ENCODE results near the gene LEPR. TPM values are rescaled to one million over a fixed set of nuclear protein-coding genes. Genes with fewer than 3 reads are reported as not detected.

LEPR gene
- total RNA-seq, 1 donor from 2014 or later, result 3.0 TPM

DNA sequence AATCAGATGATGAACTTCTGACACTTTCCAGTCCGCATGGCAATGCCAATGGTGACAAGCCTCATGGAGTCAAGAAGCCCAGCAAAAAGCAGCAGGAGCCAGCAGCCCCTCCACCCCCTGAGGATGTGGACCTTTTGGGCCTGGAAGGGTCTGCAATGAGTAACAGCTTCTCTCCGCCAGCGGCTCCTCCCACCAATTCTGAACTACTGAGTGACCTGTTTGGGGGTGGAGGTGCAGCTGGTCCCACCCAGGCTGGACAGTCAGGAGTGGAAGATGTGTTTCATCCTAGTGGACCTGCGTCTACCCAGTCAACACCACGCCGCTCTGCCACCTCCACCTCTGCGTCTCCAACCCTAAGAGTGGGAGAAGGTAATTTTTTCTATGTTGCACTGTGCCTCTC, 28.0 kb upstream of the LEPR start:
- H3K27me3 Mint-ChIP-seq, result no peaks in the 10 kb centered on the region

DNA sequence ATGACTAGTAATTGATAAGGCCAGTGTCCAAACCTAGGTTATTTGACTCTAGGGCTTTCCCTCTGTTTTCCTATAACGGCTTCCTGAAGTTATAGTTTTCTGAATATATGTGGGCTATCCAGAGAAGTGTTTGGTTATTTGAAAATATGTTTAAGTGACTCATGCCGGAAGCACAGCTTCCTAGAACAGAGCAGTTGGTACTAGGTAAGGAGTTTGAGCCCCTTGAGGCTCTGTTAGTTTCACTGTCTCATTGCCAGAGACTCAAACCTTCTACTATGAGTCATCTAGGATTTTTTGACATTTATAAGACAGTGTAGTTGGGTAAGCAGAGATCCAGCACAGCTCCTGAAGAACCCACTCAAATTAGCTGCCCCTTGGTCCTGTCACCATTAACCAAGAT, 27.1 kb upstream of the LEPR start:
- DNase-seq (ENCODE audit: low spot score, unreplicated experiment), result no peak
- Mint-ChIP-seq H3K36me3 (ENCODE audit: insufficient read depth) (peaks cover 2% of the 10 kb centered on the region), H3K4me3 (ENCODE audit: low read depth) (no peak overlapping the region), H3K27ac (no peak overlapping the region), H3K9me3 (ENCODE audit: low read depth) (no peaks in the 10 kb centered on the region), H3K27me3 (no peaks in the 10 kb centered on the region), H3K4me1 (ENCODE audit: low read depth) (no peaks in the 10 kb centered on the region)
- no peak for TF ChIP-seq CTCF (IDR thresholded peaks at IDR 0.05; ENCODE audit: unreplicated experiment)

More for the DNA sequence above, 28.0 kb upstream of the LEPR start:
- no peaks in the 10 kb centered on the region for H3K9me3 Mint-ChIP-seq (ENCODE audit: low read depth)
- H3K27ac Mint-ChIP-seq, result no peak overlapping the region
- H3K36me3 Mint-ChIP-seq (ENCODE audit: insufficient read depth), result peaks cover 2% of the 10 kb centered on the region
- H3K4me1 Mint-ChIP-seq (ENCODE audit: low read depth), result no peaks in the 10 kb centered on the region
- no peak overlapping the region for H3K4me3 Mint-ChIP-seq (ENCODE audit: low read depth)
- no peak for DNase-seq (ENCODE audit: low spot score, unreplicated experiment)
- no peak for TF ChIP-seq CTCF (IDR thresholded peaks at IDR 0.05; ENCODE audit: unreplicated experiment)

GRCh38 chr1:65393928-65394327, 26.5 kb upstream of the LEPR start:
- Mint-ChIP-seq H3K27ac (no peak overlapping the region), H3K36me3 (ENCODE audit: insufficient read depth) (peaks cover 2% of the 10 kb centered on the region), H3K27me3 (no peaks in the 10 kb centered on the region), H3K4me1 (ENCODE audit: low read depth) (no peaks in the 10 kb centered on the region), H3K4me3 (ENCODE audit: low read depth) (no peak overlapping the region), H3K9me3 (ENCODE audit: low read depth) (no peaks in the 10 kb centered on the region)
- no peak for TF ChIP-seq CTCF (IDR thresholded peaks at IDR 0.05; ENCODE audit: unreplicated experiment)
- DNase-seq (ENCODE audit: low spot score, unreplicated experiment), result no peak

DNA sequence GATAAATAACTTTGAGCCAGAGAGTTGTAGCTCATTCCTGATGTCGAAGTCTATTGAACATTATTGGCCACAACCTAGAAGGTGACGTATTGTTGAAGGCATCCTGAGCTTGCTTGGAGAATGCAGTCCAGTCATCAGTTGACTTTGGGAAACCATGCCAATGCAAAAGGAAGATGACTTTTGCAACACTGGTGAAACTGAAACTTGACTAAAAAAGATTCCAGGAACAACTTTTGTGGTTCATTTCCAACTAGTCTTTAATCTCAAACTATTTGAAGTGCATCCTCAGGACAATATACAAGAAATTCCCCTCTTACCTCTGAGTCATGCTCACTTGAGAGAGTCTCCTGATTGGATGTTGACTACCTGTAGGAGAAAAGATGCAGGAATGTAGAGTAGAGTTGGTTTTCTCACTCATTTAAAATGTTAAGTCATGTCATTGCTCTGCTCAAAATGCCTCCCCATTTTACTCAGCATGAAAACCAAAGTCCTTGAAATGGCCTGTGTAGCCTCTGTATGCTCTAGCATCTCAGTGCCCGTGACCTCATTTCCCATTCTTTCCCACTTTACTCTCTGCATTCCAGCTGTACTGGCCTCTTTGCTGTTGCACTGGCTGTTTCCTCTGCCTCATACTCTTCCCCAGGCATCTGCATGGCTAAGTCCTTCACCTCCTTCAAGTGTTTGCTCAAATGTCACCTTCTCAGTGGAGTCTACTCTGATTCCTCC, 24.4 kb upstream of the LEPR start:
- DNase-seq (ENCODE audit: low spot score, unreplicated experiment), result no peak
- H3K4me1 Mint-ChIP-seq (ENCODE audit: low read depth), result peaks cover 3% of the 10 kb centered on the region
- H3K27ac Mint-ChIP-seq, result no peak overlapping the region
- H3K4me3 Mint-ChIP-seq (ENCODE audit: low read depth), result no peak overlapping the region
- no peaks in the 10 kb centered on the region for H3K27me3 Mint-ChIP-seq
- peaks cover 6% of the 10 kb centered on the region for H3K36me3 Mint-ChIP-seq (ENCODE audit: insufficient read depth)
- H3K9me3 Mint-ChIP-seq (ENCODE audit: low read depth), result no peaks in the 10 kb centered on the region
- no peak for TF ChIP-seq CTCF (IDR thresholded peaks at IDR 0.05; ENCODE audit: unreplicated experiment)

- no peak for TF ChIP-seq CTCF (IDR thresholded peaks at IDR 0.05; ENCODE audit: unreplicated experiment)
- Mint-ChIP-seq H3K27ac (no peak overlapping the region), H3K4me1 (ENCODE audit: low read depth) (peaks cover 3% of the 10 kb centered on the region), H3K36me3 (ENCODE audit: insufficient read depth) (peaks cover 6% of the 10 kb centered on the region), H3K27me3 (no peaks in the 10 kb centered on the region), H3K9me3 (ENCODE audit: low read depth) (no peaks in the 10 kb centered on the region), H3K4me3 (ENCODE audit: low read depth) (no peak overlapping the region)
- no peak for DNase-seq (ENCODE audit: low spot score, unreplicated experiment)
Observed at GRCh38 chr1:65398083-65398482, 22.4 kb upstream of the LEPR start.

Measured in progenitor cell of endocrine pancreas (in vitro differentiated cells).